Stimulated activated CD8-positive, alpha-beta memory T cell treated with anti-CD3 and anti-CD28 coated beads, Interleukin-7, amount 100 ng/mL, for 24 hours (primary cell): ENCODE data around the gene HLF.

Experiments
- DNase-seq: peaks from one replicate; pipeline ENCODE4 v3.0.0-alpha.2; 2020; ENCODE audit warnings: low read depth

HLF gene

GRCh38 chr17:55292094-55292493, 27.3 kb downstream of the HLF start:
- DNase-seq = no peak

GRCh38 chr17:55294042-55294751, 29.4 kb downstream of the HLF start:
- no peak for DNase-seq

GRCh38 chr17:55295411-55296170, 30.8 kb downstream of the HLF start:
- DNase-seq = peak; percentile 16

- DNase-seq = no peak
Measured at GRCh38 chr17:55296171-55296695, 31.5 kb downstream of the HLF start.

DNA sequence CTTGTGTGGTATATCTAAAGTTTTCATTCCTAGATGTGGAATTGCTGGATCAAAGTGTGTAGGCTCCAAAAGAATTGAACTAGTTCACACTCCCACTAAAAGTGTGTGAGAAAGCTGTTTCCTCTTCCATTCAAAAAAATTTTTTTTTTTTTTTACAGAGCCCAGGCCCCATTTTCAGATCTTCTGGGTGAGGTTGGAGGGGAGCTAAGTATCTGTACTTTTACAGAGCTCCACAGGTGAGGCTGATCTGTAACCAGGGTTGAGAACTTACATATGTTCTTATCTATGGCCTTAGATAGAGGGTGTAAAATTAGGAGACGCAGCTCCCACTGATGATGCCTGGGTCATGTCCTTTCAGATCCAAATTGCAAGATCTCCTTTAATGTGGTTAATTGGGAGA, 31.9 kb downstream of the HLF start:
- DNase-seq = no peak

GRCh38 chr17:55298111-55298730, 33.5 kb downstream of the HLF start:
- DNase-seq = no peak

DNA sequence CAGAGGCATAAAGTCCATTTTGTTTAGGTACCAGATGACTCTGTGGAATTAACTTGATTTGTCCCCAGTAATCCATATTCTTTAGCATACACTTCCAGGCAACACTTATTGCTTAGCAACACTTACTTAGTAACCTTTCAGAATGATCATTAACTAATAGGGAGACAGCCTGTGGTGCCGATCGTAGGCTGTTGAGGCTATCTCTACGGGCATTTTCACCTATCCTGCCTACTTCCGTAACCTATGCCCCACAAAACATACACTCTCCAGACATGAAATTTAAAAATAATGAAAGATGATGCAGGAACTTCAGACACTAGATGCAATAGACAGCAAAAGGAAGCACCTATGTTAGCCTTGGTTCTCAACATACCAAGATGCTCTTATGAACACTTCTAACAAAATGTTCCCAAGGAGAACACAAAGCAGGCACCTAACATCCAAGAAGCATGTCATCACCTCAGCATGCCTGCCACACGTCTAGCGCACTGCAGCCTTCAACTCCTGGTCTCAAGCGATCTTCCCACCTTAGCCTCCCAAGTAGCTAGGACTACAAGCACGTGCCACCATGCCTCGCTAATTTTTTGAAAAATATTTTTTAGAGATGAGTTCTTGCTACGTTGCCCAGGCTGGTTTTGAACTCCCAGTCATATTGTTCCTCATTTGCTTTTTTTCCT, 34.5 kb downstream of the HLF start:
- DNase-seq = no peak

GRCh38 chr17:55299890-55300289, 35.1 kb downstream of the HLF start:
- DNase-seq = no peak

GRCh38 chr17:55300479-55301290, 35.9 kb downstream of the HLF start:
- no peak for DNase-seq

DNA sequence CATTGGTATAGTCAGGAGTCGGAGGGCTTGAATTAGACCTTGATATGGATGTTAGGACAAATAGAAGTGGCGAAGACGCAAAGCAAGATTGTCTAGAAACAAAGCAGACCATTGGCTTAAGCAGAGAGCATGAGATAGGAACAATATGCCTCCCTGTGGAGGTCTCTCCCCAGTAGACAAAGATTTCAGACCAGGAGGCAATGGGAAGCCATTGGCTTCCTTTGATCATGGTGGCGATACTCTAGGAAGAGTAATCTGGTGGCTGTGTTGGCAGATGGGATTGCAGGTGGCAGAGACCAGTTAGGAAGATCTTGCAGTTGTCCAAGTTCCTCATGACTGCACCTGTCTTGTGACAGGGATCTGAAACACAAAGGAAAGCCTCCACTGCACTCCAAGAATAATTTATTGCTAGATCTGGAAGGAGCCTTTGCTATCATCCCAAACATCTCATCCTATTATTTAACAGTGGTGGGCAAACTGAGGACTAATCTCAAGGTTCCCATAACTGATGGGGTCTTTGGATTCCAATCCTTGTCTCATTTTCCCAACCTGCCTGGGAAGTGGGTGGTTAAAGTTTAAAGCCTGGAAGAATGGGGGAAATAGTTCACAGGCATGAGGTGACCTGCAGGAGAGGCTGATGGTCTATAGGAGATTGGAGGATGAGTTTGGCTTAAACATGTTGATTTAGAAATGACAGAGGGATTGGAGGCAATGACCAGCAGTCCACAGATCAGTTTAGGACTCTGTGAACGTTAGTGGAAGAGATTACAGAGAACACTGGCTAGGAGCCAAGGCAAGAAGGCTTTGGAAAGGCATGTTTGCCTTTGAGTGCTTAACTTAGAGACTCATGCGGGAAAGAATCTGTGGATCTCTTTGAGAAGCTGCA, 37.0 kb downstream of the HLF start:
- no peak for DNase-seq

DNA sequence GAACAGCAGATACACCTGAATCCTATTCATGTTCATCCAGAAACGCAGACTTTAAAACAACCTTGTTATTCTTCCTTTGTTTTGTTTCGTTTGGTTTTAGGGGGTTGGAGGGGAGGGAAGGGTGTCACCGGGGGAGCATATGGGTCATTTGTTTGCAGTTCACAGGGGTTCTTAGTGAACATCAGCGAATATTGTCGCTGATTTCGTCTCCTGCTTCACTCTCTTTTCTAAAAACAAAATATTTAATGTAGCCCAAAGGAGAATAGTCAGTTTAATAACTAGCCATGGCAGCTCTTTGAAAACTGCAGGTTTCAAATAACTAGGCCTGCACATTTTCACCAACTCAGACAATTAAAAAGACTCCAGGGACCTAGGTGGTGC, 37.6 kb downstream of the HLF start:
- DNase-seq = no peak

DNA sequence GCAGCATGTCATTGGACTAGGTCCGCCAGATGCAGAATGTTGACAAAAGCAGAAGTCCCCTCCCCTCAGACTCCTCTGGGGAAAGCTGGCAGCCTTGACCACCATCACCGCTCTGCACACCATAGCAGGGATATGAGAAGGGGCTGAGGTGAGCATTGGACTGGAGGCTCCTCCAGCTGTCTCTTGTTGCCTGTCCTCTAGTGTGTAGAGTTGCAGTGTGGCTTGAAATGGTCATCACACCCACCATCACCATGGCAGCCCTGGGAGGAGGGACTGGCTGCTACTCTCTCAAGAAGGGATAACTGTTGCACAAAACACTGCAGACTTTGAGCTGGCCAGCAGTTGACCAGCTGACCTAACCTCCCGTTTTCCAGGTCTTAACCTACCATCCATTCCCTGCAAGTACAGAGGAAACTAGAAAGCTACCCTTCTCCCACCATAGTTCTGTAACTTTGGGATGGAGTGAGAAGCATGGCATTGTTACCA, 38.3 kb downstream of the HLF start:
- DNase-seq = no peak

GRCh38 chr17:55303701-55304145, 39.0 kb downstream of the HLF start:
- no peak for DNase-seq

- DNase-seq = no peak
Measured at GRCh38 chr17:55304171-55304859, 39.6 kb downstream of the HLF start.

DNA sequence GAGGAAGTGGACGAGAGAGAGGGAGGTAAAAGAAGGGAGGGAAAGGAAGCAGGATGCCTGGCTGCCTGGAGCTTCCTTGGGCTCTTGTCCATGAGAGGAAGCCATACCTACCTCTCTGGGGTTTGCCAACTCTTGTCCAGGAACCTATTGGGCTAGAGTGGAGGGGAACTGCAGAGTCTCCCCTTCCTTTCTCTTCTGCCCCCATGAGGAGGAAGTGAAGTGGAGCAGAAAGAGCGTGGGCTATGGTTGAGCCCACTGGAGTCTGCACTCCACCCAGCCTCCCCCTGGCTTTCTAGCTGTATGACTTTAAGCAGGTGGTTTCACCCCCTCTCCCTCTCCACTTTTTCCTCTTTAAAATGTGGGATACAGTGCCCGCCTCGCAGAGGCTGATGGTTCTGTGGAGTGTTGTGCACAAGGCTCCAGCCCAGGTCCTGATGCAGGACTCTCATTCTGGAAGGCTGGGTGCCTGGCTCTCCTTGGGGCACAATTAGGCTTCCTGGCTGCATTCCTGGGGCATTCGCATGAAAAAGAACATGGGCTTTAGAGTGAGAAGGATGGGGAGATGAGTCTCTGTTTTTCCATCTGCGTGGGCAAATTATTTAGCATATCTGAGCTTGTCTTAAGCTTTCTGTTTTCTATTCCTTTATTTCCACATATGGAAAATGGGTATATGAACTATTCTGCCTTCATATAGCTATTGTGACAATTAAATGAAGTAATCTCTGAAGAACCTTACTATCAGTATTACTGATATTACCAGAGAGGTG, 40.7 kb downstream of the HLF start:
- DNase-seq = no peak

DNA sequence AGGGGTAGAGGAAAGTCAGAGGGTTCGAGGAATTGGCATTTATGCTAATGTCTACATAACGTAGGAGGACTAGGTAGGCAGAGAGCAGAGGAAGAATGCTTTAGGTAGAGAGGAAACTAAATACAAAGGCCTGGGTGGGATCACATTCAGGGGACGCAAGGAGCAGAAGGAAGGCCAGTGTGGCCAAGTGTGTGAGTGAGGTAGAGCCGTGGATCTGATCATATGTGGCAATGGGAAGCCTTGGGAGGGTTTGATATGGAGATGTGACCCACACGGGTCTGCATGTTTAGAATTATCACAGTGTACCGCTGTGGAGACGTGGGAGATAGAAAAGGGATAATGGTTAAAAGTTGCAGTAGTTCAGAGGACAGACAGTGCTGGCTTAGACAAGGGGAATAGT, 43.1 kb downstream of the HLF start:
- DNase-seq = no peak

GRCh38 chr17:55308613-55309391, 44.0 kb downstream of the HLF start:
- DNase-seq = no peak

DNA sequence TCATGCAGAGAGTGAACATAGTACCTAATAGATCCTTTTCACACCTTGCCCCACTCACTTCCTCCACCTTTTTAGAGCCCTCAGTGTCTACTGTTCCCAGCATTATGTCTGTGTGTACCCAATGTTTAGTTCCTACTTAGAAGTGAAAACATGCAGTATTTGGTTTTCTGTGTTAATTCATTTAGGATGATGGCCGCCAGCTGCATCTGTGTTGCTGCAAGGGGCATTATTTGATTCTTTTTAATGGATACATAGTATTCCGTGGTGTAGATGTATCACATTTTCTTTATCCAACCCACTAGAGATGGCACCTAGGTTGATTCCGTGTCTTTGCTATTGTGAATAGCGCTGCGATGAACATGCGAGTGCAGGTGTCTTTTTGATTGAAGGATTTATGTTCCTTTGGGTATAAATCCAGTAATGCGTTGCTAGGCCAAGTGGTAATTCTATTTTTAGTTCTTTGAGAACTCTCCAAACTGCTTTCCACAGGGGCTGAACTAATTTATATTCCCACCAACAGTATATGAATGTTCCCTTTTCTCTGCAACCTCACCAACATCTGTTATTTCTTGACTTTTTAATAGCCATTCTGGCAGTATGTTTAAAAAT, 47.1 kb downstream of the HLF start:
- no peak for DNase-seq
